Non-pigmented ciliary epithelial cell (primary cell): ENCODE measurements around the gene RHBDD2.
"Not testable (repeated sequence)": the region's sequence is repeated elsewhere in the genome, so short reads cannot be mapped to it uniquely, and the experiment has no call there.

Source experiments
- DNase-seq: peaks from one replicate; pipeline ENCODE4 v3.0.0-alpha.2; 2010; ENCODE audit warnings: low read depth

Gene RHBDD2

GRCh38 chr7:75889223-75889825 is 10.5 kb downstream of the RHBDD2 start:
- DNase-seq: no peak

DNA sequence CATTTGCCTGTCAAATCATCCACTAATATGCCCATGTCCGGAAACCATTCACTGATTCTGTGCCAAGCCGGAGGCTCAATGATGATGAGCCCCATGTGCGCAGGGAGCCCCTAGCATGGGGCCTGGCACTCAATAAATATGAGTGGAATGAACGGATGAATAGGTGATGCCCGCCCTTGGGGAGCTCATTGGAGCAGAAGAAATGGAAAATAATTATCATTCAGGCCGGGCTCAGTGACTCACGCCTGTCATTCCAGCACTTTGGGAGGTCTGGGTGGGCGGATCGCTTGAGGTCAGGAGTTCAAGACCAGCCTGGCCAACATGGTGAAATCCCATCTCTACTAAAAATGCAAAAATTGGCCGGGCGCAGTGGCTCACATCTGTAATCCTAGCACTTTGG is 11.0 kb downstream of the RHBDD2 start:
- peak; percentile 28 for DNase-seq

DNA sequence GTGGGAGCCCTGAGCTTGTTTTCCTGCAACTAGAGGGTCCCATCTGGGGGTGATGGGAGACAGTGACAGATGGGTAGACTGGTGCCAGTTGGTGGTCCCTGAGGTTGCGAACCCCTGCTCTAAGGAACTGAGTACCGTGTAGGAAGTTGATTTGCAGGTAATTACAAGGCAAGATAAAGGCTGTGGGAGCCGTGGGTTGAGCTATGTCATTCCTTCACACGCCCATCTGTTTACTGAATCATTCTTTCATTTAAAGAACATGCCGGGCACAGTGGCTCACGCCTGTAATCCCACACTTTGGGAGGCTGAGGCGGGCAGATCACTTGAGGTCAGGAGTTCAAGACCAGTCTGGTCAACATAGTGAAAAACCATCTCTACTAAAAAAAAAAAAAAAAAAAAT is 12.4 kb downstream of the RHBDD2 start:
- DNase-seq: not testable (repeated sequence)

- no peak for DNase-seq
These were observed 13.1 kb downstream of the RHBDD2 start for GRCh38 chr7:75891815-75892411.

- DNase-seq: no peak
These were observed 13.9 kb downstream of the RHBDD2 start for GRCh38 chr7:75892634-75893272.

- DNase-seq: no peak
These were observed 18.0 kb downstream of the RHBDD2 start for GRCh38 chr7:75896803-75897327.

DNA sequence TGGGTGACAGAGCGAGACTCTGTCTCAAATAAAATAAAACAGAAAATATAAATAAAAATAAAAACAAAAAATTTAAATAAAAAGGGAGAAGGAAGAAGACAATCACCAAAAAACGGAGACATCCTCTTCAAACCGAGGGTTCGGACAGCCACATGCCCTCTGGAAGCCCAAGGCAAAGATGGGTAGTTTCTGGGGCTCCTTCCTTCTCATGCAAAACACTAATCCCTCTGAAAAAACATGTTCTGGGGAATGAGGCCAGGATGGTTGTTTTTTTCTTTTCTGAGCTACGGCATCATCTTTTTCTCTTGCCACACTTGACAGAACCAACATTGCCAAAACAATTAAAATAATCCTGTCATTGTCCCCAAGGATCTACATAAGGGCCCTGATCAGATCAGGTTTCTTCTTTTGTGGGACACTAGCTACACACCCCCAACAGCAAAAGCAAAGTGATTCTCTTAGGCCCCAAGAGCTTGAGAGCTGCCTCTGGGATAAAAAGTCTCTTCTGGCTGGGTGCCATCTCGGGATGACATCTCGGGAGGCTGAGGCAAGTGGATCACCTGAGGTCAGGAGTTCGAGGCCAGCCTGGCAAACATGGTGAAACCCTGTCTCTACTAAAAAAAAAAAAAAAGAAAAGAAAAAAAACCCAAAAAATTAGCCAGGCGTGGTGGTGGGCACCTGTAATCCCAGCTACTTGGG is 21.9 kb downstream of the RHBDD2 start:
- no peak for DNase-seq

- DNase-seq: no peak
These were observed 27.2 kb downstream of the RHBDD2 start for GRCh38 chr7:75905785-75906604.

- DNase-seq: no peak
These were observed 28.3 kb downstream of the RHBDD2 start for GRCh38 chr7:75906991-75907667.

GRCh38 chr7:75907668-75908039 is 28.8 kb downstream of the RHBDD2 start:
- DNase-seq: not testable (repeated sequence)

DNA sequence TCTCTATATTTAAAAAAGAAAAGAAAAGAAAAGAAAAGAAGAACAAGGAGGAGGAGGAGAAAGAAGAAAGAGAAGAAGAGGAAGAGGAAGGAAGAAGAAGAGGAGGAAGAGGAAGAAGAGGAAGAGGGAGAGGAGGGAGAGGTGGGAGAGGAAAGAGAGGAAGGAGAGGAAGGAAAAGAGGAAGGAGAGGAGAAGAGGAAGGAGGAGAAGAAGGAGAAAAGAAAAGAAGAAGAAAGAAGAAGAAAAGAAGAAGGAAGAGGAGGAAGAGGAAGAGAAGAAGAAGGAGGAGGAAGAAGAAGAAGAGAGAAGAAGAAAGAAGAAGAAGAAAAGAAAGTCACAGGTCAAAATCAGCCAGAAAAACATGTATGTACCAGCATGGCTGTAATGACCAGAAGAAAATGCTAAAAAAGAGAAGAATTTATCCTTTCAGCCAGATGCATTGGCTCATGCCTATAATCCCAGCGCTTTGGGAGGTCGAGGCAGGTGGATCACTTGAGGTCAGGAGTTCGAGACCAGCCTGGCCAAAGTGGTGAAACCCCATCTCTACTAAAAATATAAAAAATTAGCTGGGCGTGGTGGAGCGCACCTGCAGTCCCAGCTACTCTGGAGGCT is 30.8 kb downstream of the RHBDD2 start:
- no peak for DNase-seq

GRCh38 chr7:75911186-75911585 is 32.4 kb downstream of the RHBDD2 start:
- DNase-seq: not testable (repeated sequence)

DNA sequence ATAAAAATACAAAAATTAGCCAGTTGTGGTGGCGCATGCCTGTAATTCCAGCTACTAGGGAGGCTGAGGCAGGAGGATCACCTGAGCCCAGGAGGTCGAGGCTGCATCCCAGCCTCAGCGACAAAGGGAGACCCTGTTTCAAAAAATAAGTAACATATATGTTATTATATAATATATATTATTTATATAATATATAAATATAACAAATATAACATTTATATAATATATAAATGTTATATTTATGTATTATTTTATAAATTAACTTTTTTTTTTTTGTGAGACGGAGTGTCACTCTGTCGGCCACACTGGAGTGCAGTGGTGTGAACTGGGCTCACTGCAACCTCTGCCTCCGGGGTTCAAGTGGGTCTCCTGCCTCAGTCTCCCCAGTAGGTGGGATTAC is 34.6 kb downstream of the RHBDD2 start:
- DNase-seq: no peak

GRCh38 chr7:75914169-75914654 is 35.4 kb downstream of the RHBDD2 start:
- no peak for DNase-seq

GRCh38 chr7:75914655-75915415 is 36.0 kb downstream of the RHBDD2 start, which contains the start of gene POR:
TSS of gene POR (plus strand) at chr7:75915155. CDS start at chr7:75954002, 38,847 bp downstream.
- peak; percentile 36 for DNase-seq

DNA sequence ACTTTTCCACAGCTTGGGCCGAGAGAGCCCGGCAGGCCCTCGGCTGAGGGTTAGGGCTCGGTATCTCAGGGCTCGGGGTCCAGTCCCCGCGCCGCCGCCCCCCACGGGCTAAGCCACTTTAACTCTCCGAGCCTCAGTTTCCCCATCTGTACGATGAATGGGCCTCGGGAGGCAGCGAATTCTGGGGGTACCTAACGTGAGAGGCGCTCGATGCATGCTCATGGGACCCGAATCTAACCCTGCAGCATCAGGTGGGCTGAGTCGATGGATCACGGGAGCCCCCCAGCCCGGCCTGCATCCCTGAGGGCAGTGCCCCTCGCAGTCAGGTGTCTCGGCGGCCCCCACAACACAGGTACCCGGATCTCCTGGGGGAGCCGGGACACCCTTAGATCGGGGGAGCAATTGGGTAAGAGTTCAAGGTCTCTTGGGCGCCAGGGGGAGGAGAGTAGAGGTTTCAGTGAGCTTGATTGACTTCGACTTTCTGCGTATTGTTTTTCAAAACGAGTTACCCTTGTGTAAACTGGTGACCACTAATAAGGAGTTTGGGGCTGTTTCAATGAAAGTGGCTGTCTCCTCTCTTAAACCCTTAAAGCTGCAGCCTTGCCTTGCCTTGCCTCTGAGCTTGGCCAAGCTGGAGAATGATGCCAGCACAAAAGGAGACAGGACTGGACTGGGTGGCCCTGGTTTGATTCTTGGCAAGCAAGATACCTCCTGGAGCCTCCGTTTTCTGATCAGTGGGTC is 36.8 kb downstream of the RHBDD2 start:
- no peak for DNase-seq

DNA sequence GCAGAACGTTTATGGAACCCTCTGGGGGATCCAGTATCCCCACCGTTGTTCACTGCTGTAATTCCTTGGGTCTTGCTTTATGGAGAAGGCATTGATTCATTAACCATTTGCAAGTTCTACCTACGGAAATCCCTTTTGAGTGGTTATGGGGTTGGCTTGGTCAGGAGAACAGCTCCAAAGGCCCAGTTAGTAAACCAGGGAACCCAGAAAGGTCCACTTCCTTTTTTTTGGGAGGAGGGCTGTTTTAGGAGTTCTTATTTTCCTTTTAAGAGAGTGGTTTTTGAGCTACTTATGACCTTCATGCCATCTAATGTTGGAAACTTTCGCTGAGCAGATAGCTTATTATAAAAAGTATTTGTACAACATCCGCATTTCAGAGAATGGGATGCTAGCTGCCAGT is 37.4 kb downstream of the RHBDD2 start:
- no peak for DNase-seq

- no peak for DNase-seq
These were observed 38.1 kb downstream of the RHBDD2 start for GRCh38 chr7:75916685-75917634.
